Measurements from ENCODE around the gene NSD1. TPM values are rescaled to one million over a fixed set of nuclear protein-coding genes. Genes with fewer than 3 reads are reported as not detected.

Gene NSD1
- total RNA-seq, 1 experiment from 2014 or later: 36.8 TPM

Other genes starting within 250 kb of the NSD1 start
- gene HK3, start 234.4 kb upstream of the NSD1 start, total RNA-seq (2014; rRNA removed; shearing (Covaris generic)): not detected in 2 replicates
- gene UIMC1, start 127.0 kb upstream of the NSD1 start, total RNA-seq (2014; rRNA removed; shearing (Covaris generic)): 20.8 and 27.8 TPM in 2 replicates
- 21.3 and 22.8 TPM in 2 replicates for gene ZNF346, start 111.1 kb upstream of the NSD1 start, total RNA-seq (2014; rRNA removed; shearing (Covaris generic))
- 0.62 TPM in 1 of 2 replicates, not detected in the other for gene FGFR4, start 46.9 kb upstream of the NSD1 start, total RNA-seq (2014; rRNA removed; shearing (Covaris generic))
- gene RAB24, start 169.9 kb downstream of the NSD1 start, total RNA-seq (2014; rRNA removed; shearing (Covaris generic)): 8.2 and 17.0 TPM in 2 replicates
- 238 and 249 TPM in 2 replicates for gene PRELID1, start 170.0 kb downstream of the NSD1 start, total RNA-seq (2014; rRNA removed; shearing (Covaris generic))
- 29.7 and 36.1 TPM in 2 replicates for gene MXD3, start 178.1 kb downstream of the NSD1 start, total RNA-seq (2014; rRNA removed; shearing (Covaris generic))
- gene LMAN2, start 217.9 kb downstream of the NSD1 start, total RNA-seq (2014; rRNA removed; shearing (Covaris generic)): 443 and 538 TPM in 2 replicates
- 9.8 and 11.5 TPM in 2 replicates for gene RGS14, start 224.2 kb downstream of the NSD1 start, total RNA-seq (2014; rRNA removed; shearing (Covaris generic))